Measurements from ENCODE around the gene ITGA1.
"Not testable (repeated sequence)": the region's sequence is repeated elsewhere in the genome, so short reads cannot be mapped to it uniquely, and the experiment has no call there.

ITGA1 gene

DNA sequence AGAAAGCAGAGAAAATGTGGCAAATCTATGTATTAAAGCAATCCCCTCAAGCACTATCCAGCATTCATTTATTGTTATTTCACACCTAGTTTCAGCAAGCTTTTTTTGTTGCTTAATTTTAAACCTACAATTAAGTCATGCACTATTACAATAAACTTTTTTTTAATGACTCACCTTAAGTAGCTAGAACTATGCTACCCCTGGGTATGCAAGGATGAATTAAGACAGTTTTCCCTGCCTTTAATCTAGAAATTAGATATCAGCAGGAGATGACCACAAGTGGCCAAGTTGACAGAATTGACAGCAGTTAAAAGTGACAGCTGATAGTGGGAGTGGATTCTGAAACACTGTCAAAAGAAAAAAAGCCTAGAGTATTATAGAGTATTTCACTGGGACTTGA lies 20.0 kb downstream of the ITGA1 start:
- no peaks in the 10 kb centered on the region for H3K27me3 ChIP-seq (ENCODE audit: control insufficient read depth, insufficient read depth, low read length, poor library complexity, severe bottlenecking)
- H3K27ac ChIP-seq (ENCODE audit: insufficient read depth, low read depth, low read length, poor library complexity, severe bottlenecking) = no peak overlapping the region
- H3K4me1 ChIP-seq (ENCODE audit: control insufficient read depth, insufficient read depth, low read length) = peaks cover under 1% of the 10 kb centered on the region

DNA sequence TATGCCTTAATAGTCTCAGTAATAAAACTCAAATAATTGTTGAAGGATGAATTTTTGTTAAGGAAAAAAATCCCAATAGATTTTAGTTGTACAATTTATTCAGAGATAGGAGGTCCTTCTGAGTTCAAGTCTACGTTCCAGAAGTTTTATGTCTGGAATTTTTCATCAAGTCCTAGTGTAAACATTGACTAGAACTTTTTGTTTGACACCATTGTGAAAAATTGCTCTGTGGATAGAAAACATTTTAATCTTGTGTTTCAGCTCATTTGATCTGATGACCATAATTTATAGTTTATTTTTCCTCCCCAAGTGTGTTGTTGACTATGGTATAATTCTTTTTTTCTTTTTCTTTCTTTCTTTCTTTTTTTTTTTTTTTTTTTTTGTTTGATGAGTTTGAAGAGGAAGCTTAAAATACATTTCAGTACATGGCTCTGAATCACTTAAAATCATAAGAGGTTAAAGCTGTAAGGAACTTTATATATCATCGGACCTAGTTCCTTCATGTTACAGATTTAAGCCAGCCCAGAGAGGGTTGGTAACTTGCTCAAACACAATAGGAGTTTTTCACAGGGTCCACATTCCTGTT lies 20.7 kb downstream of the ITGA1 start:
- Histone ChIP-seq H3K27ac (ENCODE audit: insufficient read depth, low read depth, low read length, poor library complexity, severe bottlenecking) (no peak overlapping the region), H3K36me3 (ENCODE audit: control insufficient read depth, insufficient read depth, low read length) (no peaks in the 10 kb centered on the region), H3K9me3 (ENCODE audit: control insufficient read depth, low read length) (no peaks in the 10 kb centered on the region), H3K4me3 (ENCODE audit: insufficient read depth, low read depth, low read length) (no peak overlapping the region), H3K27me3 (ENCODE audit: control insufficient read depth, insufficient read depth, low read length, poor library complexity, severe bottlenecking) (no peaks in the 10 kb centered on the region), H3K4me1 (ENCODE audit: control insufficient read depth, insufficient read depth, low read length) (no peaks in the 10 kb centered on the region)
- WGBS, 2 experiments = 100% methylated on average over 2 of the region's 2 CpGs

More for the DNA sequence above, 20.0 kb downstream of the ITGA1 start:
- Histone ChIP-seq H3K4me3 (ENCODE audit: insufficient read depth, low read depth, low read length) (no peak overlapping the region), H3K36me3 (ENCODE audit: control insufficient read depth, insufficient read depth, low read length) (no peaks in the 10 kb centered on the region), H3K9me3 (ENCODE audit: control insufficient read depth, low read length) (no peaks in the 10 kb centered on the region)

DNA sequence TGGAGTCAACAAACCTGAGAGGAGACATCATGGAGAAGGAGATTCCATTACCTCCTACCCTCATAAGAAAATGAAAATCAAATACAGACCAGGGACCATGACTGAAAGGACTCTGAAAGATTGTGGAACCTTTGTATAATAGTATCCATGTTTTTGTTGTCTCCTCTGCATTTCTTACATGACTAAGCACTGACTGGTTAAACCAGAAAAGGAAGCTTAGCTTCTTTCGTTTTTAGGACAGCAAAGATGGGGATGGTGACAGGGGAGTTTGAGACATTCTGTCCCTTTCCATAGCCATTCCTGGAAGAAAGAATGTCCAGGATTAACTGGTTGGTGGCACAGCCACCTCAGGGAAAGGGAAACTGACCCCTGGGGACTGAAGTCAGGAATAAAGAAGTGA lies 22.2 kb downstream of the ITGA1 start:
- WGBS, 2 experiments = 56 to 61% methylated on average over 1 of the region's 1 CpG
- Histone ChIP-seq H3K9me3 (ENCODE audit: control insufficient read depth, low read length) (no peaks in the 10 kb centered on the region), H3K27ac (ENCODE audit: insufficient read depth, low read depth, low read length, poor library complexity, severe bottlenecking) (no peak overlapping the region), H3K36me3 (ENCODE audit: control insufficient read depth, insufficient read depth, low read length) (no peaks in the 10 kb centered on the region), H3K4me3 (ENCODE audit: insufficient read depth, low read depth, low read length) (no peak overlapping the region), H3K27me3 (ENCODE audit: control insufficient read depth, insufficient read depth, low read length, poor library complexity, severe bottlenecking) (no peaks in the 10 kb centered on the region), H3K4me1 (ENCODE audit: control insufficient read depth, insufficient read depth, low read length) (no peaks in the 10 kb centered on the region)

DNA sequence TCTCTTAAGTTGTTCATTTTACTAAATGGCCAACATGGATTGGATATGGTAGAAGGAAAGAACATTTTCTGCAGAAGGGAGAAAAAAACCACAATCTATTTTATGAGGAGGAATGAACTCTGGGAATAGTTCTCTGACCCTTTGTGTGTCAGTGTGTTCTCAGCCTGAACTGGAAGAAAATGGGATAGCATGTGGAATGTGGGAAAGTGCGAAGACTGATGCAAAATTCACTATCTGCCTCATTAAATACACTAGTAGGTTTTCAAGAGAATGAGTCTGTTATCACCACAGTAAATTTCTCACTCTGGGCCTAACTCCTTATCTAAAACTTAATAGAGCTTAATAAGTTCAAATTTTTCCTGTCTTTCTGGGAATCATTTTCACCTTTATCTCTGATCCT lies 22.7 kb downstream of the ITGA1 start:
- WGBS, 2 experiments = 82% methylated on average over 1 of the region's 1 CpG; no CpG with 5 or more reads in 1 of the 2 experiments
- no peaks in the 10 kb centered on the region for H3K36me3 ChIP-seq (ENCODE audit: control insufficient read depth, insufficient read depth, low read length)
- H3K27ac ChIP-seq (ENCODE audit: insufficient read depth, low read depth, low read length, poor library complexity, severe bottlenecking) = no peak overlapping the region
- H3K4me1 ChIP-seq (ENCODE audit: control insufficient read depth, insufficient read depth, low read length) = no peaks in the 10 kb centered on the region
- no peaks in the 10 kb centered on the region for H3K9me3 ChIP-seq (ENCODE audit: control insufficient read depth, low read length)
- no peaks in the 10 kb centered on the region for H3K27me3 ChIP-seq (ENCODE audit: control insufficient read depth, insufficient read depth, low read length, poor library complexity, severe bottlenecking)
- no peak overlapping the region for H3K4me3 ChIP-seq (ENCODE audit: insufficient read depth, low read depth, low read length)

- Histone ChIP-seq H3K4me1 (ENCODE audit: control insufficient read depth, insufficient read depth, low read length) (no peaks in the 10 kb centered on the region), H3K36me3 (ENCODE audit: control insufficient read depth, insufficient read depth, low read length) (no peaks in the 10 kb centered on the region), H3K27me3 (ENCODE audit: control insufficient read depth, insufficient read depth, low read length, poor library complexity, severe bottlenecking) (no peaks in the 10 kb centered on the region), H3K27ac (ENCODE audit: insufficient read depth, low read depth, low read length, poor library complexity, severe bottlenecking) (no peak overlapping the region), H3K4me3 (ENCODE audit: insufficient read depth, low read depth, low read length) (no peak overlapping the region), H3K9me3 (ENCODE audit: control insufficient read depth, low read length) (no peaks in the 10 kb centered on the region)
- 98 to 100% methylated on average over 1 to 3 of the region's 3 CpGs for WGBS, 2 experiments
Observed at GRCh38 chr5:52811067-52811749, 23.5 kb downstream of the ITGA1 start.

GRCh38 chr5:52814352-52815148 lies 26.8 kb downstream of the ITGA1 start:
- H3K4me1 ChIP-seq (ENCODE audit: control insufficient read depth, insufficient read depth, low read length) = no peaks in the 10 kb centered on the region
- 99 to 100% methylated on average over 3 of the region's 4 CpGs for WGBS, 2 experiments
- no peak overlapping the region for H3K27ac ChIP-seq (ENCODE audit: insufficient read depth, low read depth, low read length, poor library complexity, severe bottlenecking)
- no peak overlapping the region for H3K4me3 ChIP-seq (ENCODE audit: insufficient read depth, low read depth, low read length)
- H3K9me3 ChIP-seq (ENCODE audit: control insufficient read depth, low read length) = no peaks in the 10 kb centered on the region
- no peaks in the 10 kb centered on the region for H3K36me3 ChIP-seq (ENCODE audit: control insufficient read depth, insufficient read depth, low read length)
- no peaks in the 10 kb centered on the region for H3K27me3 ChIP-seq (ENCODE audit: control insufficient read depth, insufficient read depth, low read length, poor library complexity, severe bottlenecking)

DNA sequence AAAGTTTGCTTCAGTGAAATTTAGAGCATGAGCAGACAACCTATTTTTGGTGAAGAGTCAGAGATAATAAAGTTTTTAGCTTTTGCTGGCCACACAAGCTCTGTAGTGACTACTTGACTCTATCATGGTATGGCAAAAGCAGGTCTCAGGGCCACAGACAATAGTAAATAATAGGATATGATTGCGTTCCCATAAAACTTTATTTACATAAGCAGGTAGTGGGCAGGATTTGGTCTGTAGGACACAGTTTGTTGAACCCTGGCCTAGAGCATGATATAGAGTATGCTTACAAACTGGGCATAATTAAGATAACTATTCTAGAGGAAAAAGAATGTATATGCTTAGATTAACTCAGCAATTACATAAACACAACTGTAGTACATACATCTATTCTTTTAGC lies 30.1 kb downstream of the ITGA1 start:
- no peak overlapping the region for H3K27ac ChIP-seq (ENCODE audit: insufficient read depth, low read depth, low read length, poor library complexity, severe bottlenecking)

DNA sequence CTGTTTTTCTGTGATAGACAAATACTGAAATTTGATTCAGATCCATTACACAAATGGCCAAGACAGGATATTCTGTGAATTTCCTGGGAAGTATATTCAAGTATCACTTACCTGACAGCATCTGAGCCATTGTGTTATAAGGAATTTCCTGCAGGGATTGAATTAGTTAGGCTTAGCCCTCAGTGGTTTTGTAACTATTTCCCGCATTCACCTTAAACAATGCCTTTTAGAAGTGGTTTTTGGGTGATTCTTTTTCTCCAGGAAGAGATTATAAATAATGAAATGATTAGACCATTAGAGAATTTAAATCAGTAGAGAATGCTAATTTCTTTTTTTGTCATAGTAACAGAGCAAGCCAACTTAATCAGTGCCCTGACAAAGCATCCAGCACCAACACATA lies 30.6 kb downstream of the ITGA1 start:
- no peak overlapping the region for H3K4me3 ChIP-seq (ENCODE audit: insufficient read depth, low read depth, low read length)
- H3K36me3 ChIP-seq (ENCODE audit: control insufficient read depth, insufficient read depth, low read length) = no peaks in the 10 kb centered on the region
- H3K27ac ChIP-seq (ENCODE audit: insufficient read depth, low read depth, low read length, poor library complexity, severe bottlenecking) = no peak overlapping the region
- no peaks in the 10 kb centered on the region for H3K9me3 ChIP-seq (ENCODE audit: control insufficient read depth, low read length)
- H3K4me1 ChIP-seq (ENCODE audit: control insufficient read depth, insufficient read depth, low read length) = no peaks in the 10 kb centered on the region
- no peaks in the 10 kb centered on the region for H3K27me3 ChIP-seq (ENCODE audit: control insufficient read depth, insufficient read depth, low read length, poor library complexity, severe bottlenecking)
- 100% methylated on average over 1 of the region's 1 CpG for WGBS, 2 experiments

More for the DNA sequence above, 30.1 kb downstream of the ITGA1 start:
- Histone ChIP-seq H3K27me3 (ENCODE audit: control insufficient read depth, insufficient read depth, low read length, poor library complexity, severe bottlenecking) (no peaks in the 10 kb centered on the region), H3K4me3 (ENCODE audit: insufficient read depth, low read depth, low read length) (no peak overlapping the region), H3K9me3 (ENCODE audit: control insufficient read depth, low read length) (no peaks in the 10 kb centered on the region), H3K4me1 (ENCODE audit: control insufficient read depth, insufficient read depth, low read length) (no peaks in the 10 kb centered on the region), H3K36me3 (ENCODE audit: control insufficient read depth, insufficient read depth, low read length) (no peaks in the 10 kb centered on the region)
- 100% methylated on average over 1 of the region's 1 CpG for WGBS, 2 experiments

GRCh38 chr5:52818807-52819206 lies 31.1 kb downstream of the ITGA1 start:
- not testable (repeated sequence) for H3K4me1 ChIP-seq (ENCODE audit: control insufficient read depth, insufficient read depth, low read length); H3K36me3 ChIP-seq (ENCODE audit: control insufficient read depth, insufficient read depth, low read length); H3K27ac ChIP-seq (ENCODE audit: insufficient read depth, low read depth, low read length, poor library complexity, severe bottlenecking); H3K4me3 ChIP-seq (ENCODE audit: insufficient read depth, low read depth, low read length); H3K27me3 ChIP-seq (ENCODE audit: control insufficient read depth, insufficient read depth, low read length, poor library complexity, severe bottlenecking); H3K9me3 ChIP-seq (ENCODE audit: control insufficient read depth, low read length)
- 92 to 100% methylated on average over 3 of the region's 3 CpGs for WGBS, 2 experiments

GRCh38 chr5:52821901-52822300 lies 34.2 kb downstream of the ITGA1 start:
- H3K27me3 ChIP-seq (ENCODE audit: control insufficient read depth, insufficient read depth, low read length, poor library complexity, severe bottlenecking) = no peaks in the 10 kb centered on the region
- H3K27ac ChIP-seq (ENCODE audit: insufficient read depth, low read depth, low read length, poor library complexity, severe bottlenecking) = no peak overlapping the region
- no peaks in the 10 kb centered on the region for H3K4me1 ChIP-seq (ENCODE audit: control insufficient read depth, insufficient read depth, low read length)
- no peaks in the 10 kb centered on the region for H3K9me3 ChIP-seq (ENCODE audit: control insufficient read depth, low read length)
- no peaks in the 10 kb centered on the region for H3K36me3 ChIP-seq (ENCODE audit: control insufficient read depth, insufficient read depth, low read length)
- no peak overlapping the region for H3K4me3 ChIP-seq (ENCODE audit: insufficient read depth, low read depth, low read length)
- WGBS, 2 experiments = 80 to 100% methylated on average over 1 of the region's 1 CpG
